HG02870 (cell line): Measurements from ENCODE around the gene CRAMP1.

Source experiments
- ATAC-seq: cut with Tn5 transposase; IDR thresholded peaks from one replicate; pipeline ENCODE4 v1.9.1; 2021; ENCODE audit warnings: mild to moderate bottlenecking, moderate library complexity; ENCODE audit not compliant: unreplicated experiment

Gene CRAMP1

DNA sequence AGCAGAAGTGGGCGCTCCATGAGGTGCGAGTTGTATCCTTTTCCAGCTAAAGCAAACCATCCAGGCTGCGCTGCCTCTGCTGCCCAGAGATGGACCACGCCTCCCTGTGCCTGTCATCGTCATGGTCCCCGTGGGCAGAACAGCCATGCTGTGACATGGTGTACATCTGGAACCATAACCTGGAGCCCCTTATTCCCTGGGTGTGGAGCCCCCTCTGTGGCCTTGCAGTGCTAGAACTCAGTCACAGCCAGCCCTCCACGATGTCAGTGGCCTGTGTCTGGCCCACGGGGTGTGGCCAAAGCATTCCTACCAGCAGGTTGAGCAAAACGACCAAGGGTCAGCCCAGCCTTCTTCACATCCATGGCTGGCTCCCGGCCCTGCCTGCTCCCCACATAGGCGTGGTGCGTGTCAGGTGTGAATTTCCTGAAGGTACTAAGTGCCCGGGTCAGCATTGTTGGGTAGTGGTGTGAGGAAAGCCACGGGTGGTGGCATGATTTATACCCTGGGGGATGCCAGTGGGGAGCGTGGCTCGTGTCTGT is 43.2 kb downstream of the CRAMP1 start:
- ATAC-seq = no peak

DNA sequence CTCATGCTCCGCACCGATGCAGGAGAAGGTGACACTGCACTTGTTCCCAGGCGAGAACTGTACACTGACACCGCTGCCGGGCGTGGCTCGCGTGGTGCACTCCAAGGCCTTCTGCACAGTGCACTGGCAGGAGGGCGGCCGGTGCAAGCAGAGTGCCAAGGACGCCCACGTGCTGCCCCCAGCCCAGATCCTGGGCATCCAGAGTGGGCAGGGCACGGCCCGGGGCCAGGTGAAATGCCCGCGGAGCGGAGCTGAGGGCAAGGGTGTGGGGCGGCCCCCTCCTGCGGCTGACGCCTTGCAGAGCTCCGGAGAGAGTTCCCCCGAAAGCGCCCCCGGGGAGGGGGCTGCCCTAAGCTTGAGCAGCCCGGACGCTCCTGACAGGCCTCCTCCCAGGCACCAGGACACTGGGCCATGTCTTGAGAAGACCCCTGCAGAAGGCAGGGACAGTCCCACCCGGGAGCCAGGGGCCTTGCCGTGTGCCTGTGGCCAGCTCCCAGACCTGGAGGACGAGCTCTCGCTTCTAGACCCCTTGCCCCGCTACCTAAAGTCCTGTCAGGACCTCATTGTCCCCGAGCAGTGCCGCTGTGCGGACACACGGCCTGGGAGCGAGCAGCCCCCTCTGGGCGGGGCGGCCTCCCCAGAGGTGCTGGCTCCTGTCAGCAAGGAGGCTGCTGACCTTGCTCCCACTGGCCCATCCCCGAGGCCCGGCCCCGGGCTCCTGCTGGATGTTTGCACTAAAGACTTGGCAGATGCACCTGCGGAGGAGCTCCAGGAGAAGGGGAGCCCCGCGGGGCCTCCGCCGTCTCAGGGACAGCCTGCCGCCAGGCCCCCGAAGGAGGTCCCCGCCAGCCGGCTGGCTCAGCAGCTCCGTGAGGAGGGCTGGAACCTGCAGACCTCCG is 44.0 kb downstream of the CRAMP1 start:
- no peak for ATAC-seq

DNA sequence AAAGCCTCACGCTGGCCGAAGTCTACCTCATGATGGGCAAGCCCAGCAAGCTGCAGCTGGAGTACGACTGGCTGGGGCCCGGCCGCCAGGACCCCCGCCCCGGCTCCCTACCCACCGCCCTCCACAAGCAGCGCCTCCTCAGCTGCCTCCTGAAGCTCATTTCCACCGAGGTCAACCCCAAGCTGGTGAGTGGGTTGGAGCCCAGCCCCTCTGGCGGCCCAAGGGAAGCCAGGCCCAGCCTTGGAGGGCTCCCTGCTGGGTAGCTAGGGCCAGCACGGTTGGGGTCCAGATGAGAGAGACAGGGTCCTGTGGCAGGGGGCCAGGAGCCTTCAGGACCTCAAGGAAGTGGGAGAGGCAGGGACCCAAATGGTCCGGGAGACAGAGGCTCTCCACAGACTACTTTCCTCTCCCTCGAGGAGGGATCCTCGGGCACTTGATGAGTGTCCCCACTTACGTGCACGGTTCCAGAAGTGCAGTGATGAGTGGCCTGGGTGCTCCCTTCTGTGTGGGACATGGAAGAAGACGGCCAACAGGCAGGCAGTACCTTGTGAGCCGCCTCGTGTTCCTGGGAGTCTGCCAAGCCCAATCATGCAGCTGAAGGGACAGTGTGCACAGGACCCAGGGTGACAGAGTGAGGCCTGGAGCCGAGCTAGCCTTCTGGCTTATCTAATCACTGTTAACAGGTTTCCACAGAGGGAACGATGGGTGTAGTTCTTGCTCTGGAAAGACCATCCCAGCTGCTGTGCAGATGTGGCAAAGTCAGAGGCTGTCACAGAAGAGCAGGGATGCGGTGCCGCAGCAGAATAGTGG is 44.9 kb downstream of the CRAMP1 start:
- ATAC-seq = no peak

- no peak for ATAC-seq
These were observed 45.7 kb downstream of the CRAMP1 start for GRCh38 chr16:1657841-1658240.

DNA sequence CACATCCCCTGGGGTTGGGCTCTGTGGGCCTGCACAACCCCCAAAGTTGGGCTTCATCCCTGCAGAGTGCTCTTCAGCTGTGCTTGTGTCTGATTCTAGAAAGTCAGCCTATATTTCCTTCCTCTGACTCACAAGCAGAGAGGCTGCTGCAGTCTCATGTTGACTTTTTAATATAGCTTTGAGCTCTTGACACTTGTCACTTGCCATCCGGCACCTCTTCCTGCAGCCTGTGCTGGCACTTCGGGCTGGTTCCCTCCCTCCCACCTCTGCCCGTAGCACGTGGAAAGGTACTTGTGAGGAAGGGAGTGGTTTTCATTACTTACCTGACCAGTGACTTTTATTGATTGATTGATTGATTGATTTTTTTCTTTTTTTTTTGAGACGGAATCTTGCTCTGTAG is 46.9 kb downstream of the CRAMP1 start:
- no peak for ATAC-seq

GRCh38 chr16:1661826-1662225 is 49.7 kb downstream of the CRAMP1 start:
- ATAC-seq = no peak

DNA sequence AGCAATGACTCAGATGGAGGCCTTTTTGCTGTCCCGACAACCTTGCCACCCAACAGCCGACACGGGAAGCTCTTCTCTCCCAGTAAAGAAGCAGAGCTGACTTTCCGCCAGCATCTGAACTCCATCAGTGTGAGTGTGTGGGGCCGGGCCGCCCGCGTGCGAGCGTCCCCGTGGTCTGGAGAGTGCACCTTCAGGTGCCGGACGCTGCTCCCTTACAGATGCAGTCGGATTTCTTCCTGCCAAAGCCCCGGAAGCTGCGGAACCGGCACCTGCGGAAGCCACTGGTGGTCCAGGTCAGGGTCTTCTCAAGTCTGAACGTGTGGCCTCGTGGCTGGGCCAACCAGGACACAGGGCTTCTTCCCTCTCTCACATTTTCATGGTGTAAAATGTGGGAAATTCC is 50.4 kb downstream of the CRAMP1 start:
- no peak for ATAC-seq

DNA sequence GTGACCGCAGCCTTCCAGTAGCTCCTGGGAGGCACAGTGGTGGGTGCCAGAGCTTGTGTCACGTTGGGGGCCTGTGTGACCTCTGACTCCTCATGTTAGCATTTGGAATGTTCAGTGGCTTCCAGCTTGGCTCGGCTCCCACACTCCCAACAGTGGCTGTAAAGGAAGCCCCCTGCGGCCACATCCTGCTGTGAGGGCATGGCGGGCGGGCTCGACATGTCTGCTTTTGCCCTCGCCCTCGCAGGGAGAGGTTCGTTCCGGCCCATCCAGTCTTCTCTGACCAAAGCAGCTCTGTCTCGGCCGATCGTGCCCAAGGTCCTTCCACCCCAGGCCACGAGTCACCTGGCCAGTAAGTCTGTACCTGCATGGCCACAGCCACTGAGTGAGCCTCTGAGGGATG is 53.7 kb downstream of the CRAMP1 start:
- ATAC-seq = no peak

- no peak for ATAC-seq
These were observed 54.2 kb downstream of the CRAMP1 start for GRCh38 chr16:1666316-1666715.

GRCh38 chr16:1667271-1667670 is 55.1 kb downstream of the CRAMP1 start:
- no peak for ATAC-seq

GRCh38 chr16:1667916-1668315 is 55.8 kb downstream of the CRAMP1 start:
- ATAC-seq = no peak

GRCh38 chr16:1668612-1669319 is 56.6 kb downstream of the CRAMP1 start:
- no peak for ATAC-seq

DNA sequence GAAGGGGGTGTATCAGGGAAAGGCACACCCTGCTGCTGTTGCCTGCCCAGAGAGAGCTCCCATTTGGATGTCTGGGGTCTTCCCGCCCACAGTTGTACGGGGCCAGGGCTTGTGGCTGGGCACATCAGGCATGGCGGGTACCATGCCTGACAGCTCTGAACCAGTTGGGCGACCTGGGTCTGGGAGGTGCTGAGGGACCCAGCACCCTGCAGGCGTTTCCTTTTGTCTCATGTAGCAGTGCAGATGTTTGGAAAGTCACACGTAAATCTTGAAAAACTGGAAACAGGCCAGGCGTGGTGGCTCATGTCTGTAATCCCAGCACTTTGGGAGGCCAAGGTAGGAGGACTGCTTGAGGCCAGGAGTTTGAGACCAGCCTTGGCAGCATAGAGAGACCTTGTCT is 57.5 kb downstream of the CRAMP1 start:
- ATAC-seq = no peak

GRCh38 chr16:1670371-1670770 is 58.2 kb downstream of the CRAMP1 start:
- no peak for ATAC-seq

DNA sequence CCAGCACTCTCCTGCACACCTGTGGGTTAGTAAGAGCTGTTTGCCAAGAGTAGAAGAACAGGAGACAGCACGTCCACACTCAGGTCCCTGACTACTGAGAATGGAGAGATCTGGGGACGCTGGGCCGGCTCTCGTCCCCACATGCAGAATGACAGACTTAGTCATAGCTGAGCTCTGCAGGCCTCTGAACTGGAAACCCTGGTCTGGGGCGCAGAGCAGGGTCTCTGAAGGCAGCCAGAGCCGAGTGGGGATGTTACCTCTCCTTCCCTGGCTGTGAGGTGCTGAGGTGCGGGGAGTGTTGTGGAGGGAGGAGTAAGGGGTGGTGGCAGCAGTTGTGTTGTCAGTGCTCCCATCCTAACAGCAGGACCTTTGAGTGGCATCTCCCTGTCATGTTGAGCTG is 58.7 kb downstream of the CRAMP1 start:
- no peak for ATAC-seq

DNA sequence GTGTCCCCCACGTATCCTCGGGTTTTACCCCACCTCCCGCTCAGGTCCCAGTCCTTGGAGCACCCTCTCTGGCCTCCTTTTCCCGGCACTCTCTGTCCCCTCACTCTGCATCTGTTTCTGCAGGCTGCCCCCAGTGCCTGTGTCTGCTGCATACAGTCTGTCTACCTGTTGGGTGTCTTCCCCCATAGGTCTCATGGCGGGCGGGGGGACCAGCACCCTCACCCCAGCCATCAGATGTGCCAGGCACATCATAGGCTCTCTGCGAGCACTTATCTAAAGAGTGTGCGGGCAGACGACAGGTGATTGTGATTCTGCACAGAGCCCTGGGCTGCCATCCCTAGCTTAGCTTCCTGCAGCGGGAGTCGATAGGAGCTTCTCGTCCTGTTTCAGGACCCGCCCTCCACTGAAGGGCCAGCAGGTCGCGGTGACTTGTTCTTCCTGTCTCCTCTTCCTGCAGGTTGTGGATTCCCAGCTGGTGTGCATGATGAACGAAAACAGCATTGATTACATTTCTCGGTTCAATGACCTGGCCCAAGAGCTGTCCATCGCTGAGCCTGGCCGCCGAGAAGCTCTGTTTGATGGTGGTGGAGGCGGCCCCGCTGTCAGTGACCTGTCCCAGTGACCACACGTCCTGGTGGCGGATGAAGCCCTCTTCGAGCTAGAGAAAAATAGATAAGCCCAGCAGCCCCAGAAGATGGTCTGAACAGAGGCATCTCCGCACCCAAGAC is 61.4 kb downstream of the CRAMP1 start:
- no peak for ATAC-seq

DNA sequence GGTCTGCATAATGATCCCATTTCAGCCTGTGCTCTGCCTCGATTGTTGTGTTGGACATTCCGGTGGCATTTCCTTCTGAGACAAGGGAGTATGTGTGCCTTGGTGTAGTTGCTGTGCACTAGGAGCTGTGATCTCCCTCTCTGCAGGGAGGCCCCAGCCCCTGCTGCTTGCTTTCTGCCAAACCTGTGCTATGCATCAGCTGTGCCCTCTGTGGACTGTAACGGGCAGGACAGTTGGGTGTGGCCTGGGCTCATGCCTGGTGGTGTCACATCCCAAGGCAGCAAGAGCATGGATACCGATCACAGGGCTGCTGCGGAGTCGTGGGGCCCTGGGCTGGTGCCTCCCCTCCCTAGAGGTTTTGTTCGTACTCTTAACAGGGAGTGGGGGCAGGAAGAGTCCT is 62.1 kb downstream of the CRAMP1 start:
- no peak for ATAC-seq

DNA sequence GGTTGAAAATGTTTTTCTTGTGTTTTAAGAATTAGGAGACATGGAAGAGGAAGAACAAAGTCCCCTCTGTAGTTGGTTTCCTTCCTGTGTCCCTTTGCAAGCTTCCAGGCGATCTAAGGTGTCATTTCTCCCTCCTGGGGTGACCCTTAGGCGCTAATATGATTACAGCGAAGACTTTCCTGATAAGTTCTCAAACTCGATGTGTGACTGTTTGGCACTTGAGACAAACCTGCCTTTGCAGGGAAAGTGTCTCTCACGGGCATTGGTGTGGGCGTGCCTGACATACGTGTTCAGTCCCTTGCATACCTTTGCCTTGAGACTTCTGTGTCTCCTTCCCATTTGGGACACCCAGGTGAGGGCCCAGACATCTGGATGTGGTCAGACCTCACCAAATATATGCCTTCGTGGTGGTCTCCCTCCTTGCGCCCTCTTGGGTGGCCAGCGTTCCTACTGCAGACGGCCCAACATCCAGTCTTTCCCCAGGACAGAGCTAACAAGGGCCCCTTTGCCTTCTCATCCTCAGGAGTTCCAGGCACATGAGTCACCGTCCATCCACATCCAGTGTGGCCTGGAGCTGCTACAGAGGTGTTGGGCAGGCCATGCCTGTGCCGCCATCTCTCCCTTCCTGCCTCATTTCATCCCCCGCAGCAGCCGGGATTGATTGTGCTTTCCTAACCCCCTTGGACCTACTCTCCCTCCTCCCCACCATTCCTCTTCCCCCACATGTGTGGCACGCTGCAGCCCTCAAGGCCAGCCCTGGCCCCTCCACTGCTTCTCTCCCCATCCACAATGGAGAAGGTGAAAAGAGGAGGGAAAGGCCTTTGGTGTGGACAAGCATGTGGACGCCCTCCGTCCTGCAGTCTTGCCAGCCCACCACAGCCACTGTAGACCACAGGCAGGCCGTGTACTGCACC is 62.8 kb downstream of the CRAMP1 start:
- no peak for ATAC-seq

GRCh38 chr16:1676661-1677060 is 64.5 kb downstream of the CRAMP1 start:
- ATAC-seq = no peak
